Kidney (tissue), 14 donors: ENCODE results near the gene TAF5L. TPM values are rescaled to one million over a fixed set of nuclear protein-coding genes. Genes with fewer than 3 reads are reported as not detected.

Experiments
- DNase-seq, 5 donors: peaks; one replicate each; pipeline ENCODE4 v3.0.0-alpha.2; 2013 to 2020
- FAIRE-seq: peaks from 2 replicates; lab custom pipeline; 2012; peaks lifted over from hg19 to GRCh38; lab: Jason Lieb, UNC
- H3K27ac ChIP-seq, 2 donors: one replicate each; pipeline ENCODE4 v1.7.0; 2013; ENCODE audit warnings: low read depth in 2 of 2, low read length in 2 of 2, inconsistent platforms in 1 of 2
- H3K27me3 ChIP-seq: one replicate; pipeline ENCODE4 v1.7.1; 2013; ENCODE audit warnings: low read length, inconsistent platforms; ENCODE audit not compliant: control insufficient read depth, insufficient read depth
- H3K36me3 ChIP-seq, 3 donors: one replicate each; pipeline versions ENCODE4 v1.7.0 to v1.7.1; 2013; ENCODE audit warnings: low read length in 3 of 3, control low read depth in 1 of 3, inconsistent platforms in 1 of 3; ENCODE audit not compliant: insufficient read depth in 3 of 3, control insufficient read depth in 2 of 3
- H3K4me1 ChIP-seq, 3 donors: one replicate each; pipeline versions ENCODE4 v1.7.0 to v1.7.1; 2013; ENCODE audit warnings: low read length in 3 of 3, inconsistent platforms in 1 of 3, low read depth in 1 of 3; ENCODE audit not compliant: control insufficient read depth in 2 of 3, insufficient read depth in 2 of 3
- H3K4me3 ChIP-seq, 3 donors: one replicate each; pipeline versions ENCODE4 v1.7.0 to v1.8.1; 2013; ENCODE audit warnings: low read length in 3 of 3, control low read depth in 1 of 3, inconsistent platforms in 1 of 3
- H3K9ac ChIP-seq, 3 donors: one replicate each; pipeline versions ENCODE4 v1.7.0 to v1.7.1; 2013; ENCODE audit warnings: low read length in 3 of 3, control low read depth in 1 of 3, inconsistent platforms in 1 of 3
- H3K9me3 ChIP-seq, 3 donors: one replicate each; pipeline versions ENCODE4 v1.7.0 to v1.7.1; 2013; ENCODE audit warnings: low read length in 3 of 3, control low read depth in 1 of 3, inconsistent platforms in 1 of 3; ENCODE audit not compliant: control insufficient read depth in 2 of 3, insufficient read depth in 1 of 3
- intact Hi-C: fragments of 100-400 bp; cut with DNase I; formaldehyde crosslinking; loops from one replicate; pipeline ENCODE4 v1.11.1; 2022
- polyA plus RNA-seq: library from polyadenylated mRNA; stranded (reverse); fragments of 350-450 nt; fragmentation: Illumina TruSeq; extraction: RNeasy Lipid Tissue Mini Kit (QIAGEN cat#74804); gene quantifications from one replicate; pipeline ENCODE4 v1.2.3, GENCODE V29; 2014; ENCODE audit warnings: low read depth, low replicate concordance; ENCODE audit not compliant: insufficient read depth
- total RNA-seq: library from RNA; stranded (reverse); fragmentation: NEBNext Ultra II Directional; extraction: Animal tissue kit (Norgen Biotek cat#: 25700); gene quantifications from one replicate; pipeline ENCODE4 v1.2.1, GENCODE V29; 2021
- TF ChIP-seq, protein P1 (sequence below): IDR thresholded peaks from 3 replicates; pipeline ENCODE4 v1.5.1; 2012; ENCODE audit warnings: mild to moderate bottlenecking, moderate library complexity, borderline replicate concordance; ENCODE audit not compliant: insufficient read depth; ENCODE audit errors: extremely low read depth
- donor health status: control.
- donor health status: control.
- donor health status: control.
- donor health status: control.
- donor health status: control.
- donor health status: DM: yes; HTN: yes; CAD: no.
- donor health status: Normal renal cell carcinoma (clear cell type).

Gene TAF5L
- total and polyA plus RNA-seq, 2 donors from 2014 or later: 7.1 to 19.6 TPM

- peaks cover 0 to 6% (median 0%) of the 10 kb centered on the region in 3 donors for H3K4me1 ChIP-seq
- TF ChIP-seq, protein P1, sequence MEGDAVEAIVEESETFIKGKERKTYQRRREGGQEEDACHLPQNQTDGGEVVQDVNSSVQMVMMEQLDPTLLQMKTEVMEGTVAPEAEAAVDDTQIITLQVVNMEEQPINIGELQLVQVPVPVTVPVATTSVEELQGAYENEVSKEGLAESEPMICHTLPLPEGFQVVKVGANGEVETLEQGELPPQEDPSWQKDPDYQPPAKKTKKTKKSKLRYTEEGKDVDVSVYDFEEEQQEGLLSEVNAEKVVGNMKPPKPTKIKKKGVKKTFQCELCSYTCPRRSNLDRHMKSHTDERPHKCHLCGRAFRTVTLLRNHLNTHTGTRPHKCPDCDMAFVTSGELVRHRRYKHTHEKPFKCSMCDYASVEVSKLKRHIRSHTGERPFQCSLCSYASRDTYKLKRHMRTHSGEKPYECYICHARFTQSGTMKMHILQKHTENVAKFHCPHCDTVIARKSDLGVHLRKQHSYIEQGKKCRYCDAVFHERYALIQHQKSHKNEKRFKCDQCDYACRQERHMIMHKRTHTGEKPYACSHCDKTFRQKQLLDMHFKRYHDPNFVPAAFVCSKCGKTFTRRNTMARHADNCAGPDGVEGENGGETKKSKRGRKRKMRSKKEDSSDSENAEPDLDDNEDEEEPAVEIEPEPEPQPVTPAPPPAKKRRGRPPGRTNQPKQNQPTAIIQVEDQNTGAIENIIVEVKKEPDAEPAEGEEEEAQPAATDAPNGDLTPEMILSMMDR: no peak
- no peaks in the 10 kb centered on the region for H3K36me3 ChIP-seq
- DNase-seq: peak in 1 of 5 donors; percentile 33
- no peak overlapping the region for H3K27ac ChIP-seq
- no peak overlapping the region for H3K9ac ChIP-seq
- H3K4me3 ChIP-seq: no peak overlapping the region
- intact Hi-C loops: no loop called here
- no peaks in the 10 kb centered on the region for H3K27me3 ChIP-seq
- no peaks in the 10 kb centered on the region for H3K9me3 ChIP-seq
- no peak for FAIRE-seq
Observed at GRCh38 chr1:229582011-229582694, 43.8 kb downstream of the TAF5L start.

DNA sequence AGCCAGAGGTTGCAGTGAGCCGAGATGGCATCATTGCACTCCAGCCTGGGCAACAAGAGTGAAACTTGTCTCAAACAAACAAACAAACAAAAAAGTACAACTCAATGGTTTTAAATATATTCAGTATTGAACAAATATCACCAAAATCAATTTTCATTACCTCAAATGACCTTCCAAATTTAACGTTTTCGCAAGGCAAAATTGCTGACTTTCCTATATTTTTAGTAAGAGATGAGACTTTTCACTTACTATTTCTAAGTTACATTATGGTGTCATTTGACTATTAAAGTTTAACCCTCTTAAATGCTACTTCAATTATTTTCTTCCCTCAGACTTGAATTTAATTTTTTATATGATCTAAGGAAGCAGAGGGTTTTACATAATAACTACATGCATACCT is 44.4 kb downstream of the TAF5L start:
- TF ChIP-seq, protein P1: no peak
- DNase-seq (no peak), FAIRE-seq (no peak)
- Histone ChIP-seq H3K4me3 (no peak overlapping the region), H3K9me3 (no peaks in the 10 kb centered on the region), H3K4me1 (peaks cover 0 to 6% (median 0%) of the 10 kb centered on the region in 3 donors), H3K27ac (no peak overlapping the region), H3K27me3 (no peaks in the 10 kb centered on the region), H3K36me3 (no peaks in the 10 kb centered on the region), H3K9ac (no peak overlapping the region)
- intact Hi-C loops: no loop called here

DNA sequence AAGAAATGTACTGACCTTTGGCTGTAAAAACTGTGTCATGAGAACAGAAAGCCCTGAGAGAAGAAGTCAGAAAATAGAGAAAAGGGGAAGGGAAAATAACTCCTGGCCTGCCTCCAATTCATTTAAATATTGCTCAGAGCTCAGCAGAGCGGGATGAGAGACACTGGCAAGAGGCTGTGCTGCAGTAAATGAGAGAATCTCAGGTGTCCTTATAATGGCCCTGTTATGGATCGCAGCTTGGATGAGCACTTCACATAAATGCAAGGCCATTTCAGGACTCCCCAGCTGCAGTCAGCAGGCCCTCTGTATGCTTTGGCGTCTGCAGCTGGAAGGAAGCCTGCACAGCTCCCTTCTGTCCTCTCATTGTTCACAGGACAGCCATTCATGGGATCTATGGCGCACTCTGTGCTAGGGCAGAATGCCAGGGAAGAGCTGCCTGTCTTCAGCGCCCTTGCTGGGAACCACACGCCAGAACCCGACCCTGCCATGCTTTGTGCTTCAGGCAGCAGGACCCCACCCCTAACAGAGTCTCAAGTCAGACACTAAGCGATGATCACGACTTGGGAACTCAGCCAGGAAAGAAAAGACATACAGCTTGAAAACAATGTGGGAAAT is 46.8 kb downstream of the TAF5L start:
- FAIRE-seq: no peak
- H3K27me3 ChIP-seq: no peaks in the 10 kb centered on the region
- H3K27ac ChIP-seq: no peak overlapping the region
- peaks cover 0 to 6% (median 0%) of the 10 kb centered on the region in 3 donors for H3K4me1 ChIP-seq
- TF ChIP-seq, protein P1: no peak
- peak in 3 of 5 donors; percentile 19 to 74 (median 34) for DNase-seq
- H3K4me3 ChIP-seq: peak overlapping the region in 1 of 3 donors; percentile 20
- no peaks in the 10 kb centered on the region for H3K36me3 ChIP-seq
- no peaks in the 10 kb centered on the region for H3K9me3 ChIP-seq
- intact Hi-C loops: no loop called here
- H3K9ac ChIP-seq: peak overlapping the region in 2 of 3 donors; percentile 5 to 60
